HG02852 (cell line): Measurements from ENCODE around the gene MCL1.

Experiments
- ATAC-seq: cut with Tn5 transposase; IDR thresholded peaks from one replicate; pipeline ENCODE4 v1.9.1; 2021; ENCODE audit warnings: mild to moderate bottlenecking, moderate library complexity; ENCODE audit not compliant: unreplicated experiment

Gene MCL1

DNA sequence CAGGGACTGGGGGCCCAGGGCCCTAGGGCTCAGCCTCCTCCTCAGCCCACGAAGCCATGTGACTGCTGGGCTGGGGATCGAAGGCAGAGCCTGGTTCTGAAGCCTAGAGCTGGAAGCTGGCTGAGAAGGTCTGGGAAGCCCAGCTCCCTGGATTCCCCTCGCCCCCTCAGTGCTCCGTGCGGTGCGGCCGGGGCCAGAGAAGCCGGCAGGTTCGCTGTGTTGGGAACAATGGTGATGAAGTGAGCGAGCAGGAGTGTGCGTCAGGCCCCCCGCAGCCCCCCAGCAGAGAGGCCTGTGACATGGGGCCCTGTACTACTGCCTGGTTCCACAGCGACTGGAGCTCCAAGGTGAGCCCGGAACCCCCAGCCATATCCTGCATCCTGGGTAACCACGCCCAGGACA is 21.1 kb downstream of the MCL1 start:
- ATAC-seq = no peak

DNA sequence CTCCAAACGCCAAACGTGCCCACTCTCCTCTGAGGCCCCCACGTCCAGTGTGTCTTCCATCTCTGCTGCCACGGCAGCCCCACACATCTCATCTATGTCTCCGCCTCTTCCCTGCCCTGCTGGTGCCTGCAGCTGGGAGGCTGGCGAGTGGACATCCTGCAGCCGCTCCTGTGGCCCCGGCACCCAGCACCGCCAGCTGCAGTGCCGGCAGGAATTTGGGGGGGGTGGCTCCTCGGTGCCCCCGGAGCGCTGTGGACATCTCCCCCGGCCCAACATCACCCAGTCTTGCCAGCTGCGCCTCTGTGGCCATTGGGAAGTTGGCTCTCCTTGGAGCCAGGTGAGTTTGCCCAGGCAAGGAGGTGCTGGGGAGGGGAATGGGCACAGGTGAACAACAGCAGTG is 21.6 kb downstream of the MCL1 start:
- ATAC-seq = no peak

DNA sequence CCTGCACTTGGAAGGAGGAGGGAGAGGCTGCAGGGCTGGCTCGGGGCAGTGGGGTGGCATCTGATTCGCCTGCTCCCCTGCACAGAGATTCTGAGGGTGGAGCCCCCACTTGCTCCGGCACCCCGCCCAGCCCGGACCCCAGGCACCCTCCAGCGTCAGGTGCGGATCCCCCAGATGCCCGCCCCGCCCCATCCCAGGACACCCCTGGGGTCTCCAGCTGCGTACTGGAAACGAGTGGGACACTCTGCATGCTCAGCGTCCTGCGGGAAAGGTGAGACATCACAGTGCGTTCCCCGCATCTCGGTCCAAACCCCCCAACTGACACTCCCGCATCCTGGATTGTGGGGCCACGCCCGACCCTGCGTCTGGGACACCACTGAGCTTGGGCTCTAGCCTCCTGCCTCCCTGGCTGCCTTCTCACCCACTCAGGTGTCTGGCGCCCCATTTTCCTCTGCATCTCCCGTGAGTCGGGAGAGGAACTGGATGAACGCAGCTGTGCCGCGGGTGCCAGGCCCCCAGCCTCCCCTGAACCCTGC is 22.3 kb downstream of the MCL1 start:
- ATAC-seq = no peak

DNA sequence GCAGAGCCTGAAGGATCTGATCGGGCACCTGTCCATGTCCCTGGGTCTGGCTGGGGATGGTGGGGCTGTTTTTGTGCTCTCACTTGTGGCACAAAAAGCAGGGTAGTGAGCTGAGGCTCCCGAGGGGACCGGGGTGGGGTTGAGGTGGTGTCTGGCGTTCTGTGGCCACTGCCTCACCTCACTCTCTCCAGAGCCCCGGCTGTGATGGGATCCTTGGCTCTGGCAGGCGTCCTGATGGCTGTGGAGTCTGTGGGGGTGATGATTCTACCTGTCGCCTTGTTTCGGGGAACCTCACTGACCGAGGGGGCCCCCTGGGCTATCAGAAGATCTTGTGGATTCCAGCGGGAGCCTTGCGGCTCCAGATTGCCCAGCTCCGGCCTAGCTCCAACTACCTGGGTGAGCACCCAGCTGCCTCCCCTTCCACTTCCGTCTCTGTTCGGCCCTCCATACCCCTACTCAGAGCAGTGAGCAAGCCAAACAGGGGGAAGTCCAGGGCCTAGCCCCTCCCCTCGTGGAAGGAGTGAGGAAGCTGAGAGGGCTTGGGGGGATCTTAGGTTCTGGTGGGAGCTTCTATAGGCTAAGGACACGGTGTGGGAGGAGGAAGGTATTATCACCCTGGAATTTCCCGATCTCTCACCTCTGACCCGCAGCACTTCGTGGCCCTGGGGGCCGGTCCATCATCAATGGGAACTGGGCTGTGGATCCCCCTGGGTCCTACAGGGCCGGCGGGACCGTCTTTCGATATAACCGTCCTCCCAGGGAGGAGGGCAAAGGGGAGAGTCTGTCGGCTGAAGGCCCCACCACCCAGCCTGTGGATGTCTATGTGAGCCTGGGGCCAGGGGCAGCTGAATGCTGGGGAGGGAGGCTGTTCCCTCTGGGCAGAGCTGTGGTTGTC is 23.2 kb downstream of the MCL1 start:
- no peak for ATAC-seq

DNA sequence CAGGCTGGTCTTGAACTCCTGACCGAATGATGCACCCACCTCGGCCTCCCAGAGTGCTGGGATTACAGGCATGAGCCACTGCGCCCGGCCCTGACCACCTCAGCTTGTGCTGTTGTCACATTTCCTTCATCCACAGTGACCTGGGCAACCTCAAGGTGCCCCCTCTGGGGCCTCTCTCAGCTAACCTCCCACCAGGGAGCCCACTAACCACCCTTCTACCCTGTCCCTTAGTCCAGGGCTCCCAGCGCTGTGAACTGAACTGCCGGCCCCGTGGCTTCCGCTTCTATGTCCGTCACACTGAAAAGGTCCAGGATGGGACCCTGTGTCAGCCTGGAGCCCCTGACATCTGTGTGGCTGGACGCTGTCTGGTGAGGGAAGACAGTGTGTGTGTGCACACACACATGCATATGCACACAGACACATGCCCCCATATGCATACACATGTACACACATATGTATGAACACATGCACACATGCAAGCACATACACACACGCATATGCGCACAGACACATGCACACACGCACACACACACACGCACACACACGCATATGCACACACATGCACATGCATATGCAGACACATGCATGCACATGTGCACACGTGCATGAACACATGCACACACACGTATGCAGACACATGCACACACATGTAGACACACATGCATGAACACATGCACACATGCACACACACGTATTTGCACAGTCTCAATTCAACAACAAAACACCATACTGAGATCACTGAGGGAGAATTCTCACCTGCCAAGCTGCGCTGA is 24.0 kb downstream of the MCL1 start:
- ATAC-seq = no peak

DNA sequence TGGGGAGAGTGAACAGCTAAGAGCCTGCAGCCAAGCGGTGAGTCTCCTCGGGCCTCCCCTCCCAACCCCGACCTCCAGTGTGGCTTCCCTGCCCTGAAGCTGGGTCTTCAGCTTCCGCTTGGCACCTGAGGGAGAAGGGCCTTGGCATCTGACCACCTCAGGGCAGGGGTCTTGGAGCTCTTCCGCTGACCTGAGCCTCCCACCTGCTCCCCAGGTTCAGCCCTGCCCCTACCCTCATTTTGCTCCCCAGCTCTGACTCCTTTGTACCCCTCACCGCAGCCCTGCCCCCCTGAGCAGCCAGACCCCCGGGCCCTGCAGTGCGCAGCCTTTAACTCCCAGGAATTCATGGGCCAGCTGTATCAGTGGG is 25.3 kb downstream of the MCL1 start:
- ATAC-seq = no peak

DNA sequence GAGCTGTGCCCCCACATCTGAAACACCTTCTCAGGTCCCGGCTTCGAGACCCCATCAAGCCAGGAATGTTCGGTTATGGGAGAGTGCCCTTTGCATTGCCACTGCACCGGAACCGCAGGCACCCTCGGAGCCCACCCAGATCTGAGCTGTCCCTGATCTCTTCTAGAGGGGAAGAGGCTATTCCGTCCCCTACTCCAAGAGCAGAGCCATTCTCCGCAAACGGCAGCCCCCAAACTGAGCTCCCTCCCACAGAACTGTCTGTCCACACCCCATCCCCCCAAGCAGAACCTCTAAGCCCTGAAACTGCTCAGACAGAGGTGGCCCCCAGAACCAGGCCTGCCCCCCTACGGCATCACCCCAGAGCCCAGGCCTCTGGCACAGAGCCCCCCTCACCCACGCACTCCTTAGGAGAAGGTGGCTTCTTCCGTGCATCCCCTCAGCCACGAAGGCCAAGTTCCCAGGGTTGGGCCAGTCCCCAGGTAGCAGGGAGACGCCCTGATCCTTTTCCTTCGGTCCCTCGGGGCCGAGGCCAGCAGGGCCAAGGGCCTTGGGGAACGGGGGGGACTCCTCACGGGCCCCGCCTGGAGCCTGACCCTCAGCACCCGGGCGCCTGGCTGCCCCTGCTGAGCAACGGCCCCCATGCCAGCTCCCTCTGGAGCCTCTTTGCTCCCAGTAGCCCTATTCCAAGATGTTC is 25.9 kb downstream of the MCL1 start:
- ATAC-seq = no peak

DNA sequence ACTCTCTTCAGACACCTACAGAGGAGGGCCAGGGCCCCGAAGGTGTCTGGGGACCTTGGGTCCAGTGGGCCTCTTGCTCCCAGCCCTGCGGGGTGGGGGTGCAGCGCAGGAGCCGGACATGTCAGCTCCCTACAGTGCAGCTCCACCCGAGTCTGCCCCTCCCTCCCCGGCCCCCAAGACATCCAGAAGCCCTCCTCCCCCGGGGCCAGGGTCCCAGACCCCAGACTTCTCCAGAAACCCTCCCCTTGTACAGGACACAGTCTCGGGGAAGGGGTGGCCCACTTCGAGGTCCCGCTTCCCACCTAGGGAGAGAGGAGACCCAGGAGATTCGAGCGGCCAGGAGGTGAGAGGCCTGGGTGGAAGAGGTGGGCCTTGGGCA is 26.5 kb downstream of the MCL1 start:
- no peak for ATAC-seq

DNA sequence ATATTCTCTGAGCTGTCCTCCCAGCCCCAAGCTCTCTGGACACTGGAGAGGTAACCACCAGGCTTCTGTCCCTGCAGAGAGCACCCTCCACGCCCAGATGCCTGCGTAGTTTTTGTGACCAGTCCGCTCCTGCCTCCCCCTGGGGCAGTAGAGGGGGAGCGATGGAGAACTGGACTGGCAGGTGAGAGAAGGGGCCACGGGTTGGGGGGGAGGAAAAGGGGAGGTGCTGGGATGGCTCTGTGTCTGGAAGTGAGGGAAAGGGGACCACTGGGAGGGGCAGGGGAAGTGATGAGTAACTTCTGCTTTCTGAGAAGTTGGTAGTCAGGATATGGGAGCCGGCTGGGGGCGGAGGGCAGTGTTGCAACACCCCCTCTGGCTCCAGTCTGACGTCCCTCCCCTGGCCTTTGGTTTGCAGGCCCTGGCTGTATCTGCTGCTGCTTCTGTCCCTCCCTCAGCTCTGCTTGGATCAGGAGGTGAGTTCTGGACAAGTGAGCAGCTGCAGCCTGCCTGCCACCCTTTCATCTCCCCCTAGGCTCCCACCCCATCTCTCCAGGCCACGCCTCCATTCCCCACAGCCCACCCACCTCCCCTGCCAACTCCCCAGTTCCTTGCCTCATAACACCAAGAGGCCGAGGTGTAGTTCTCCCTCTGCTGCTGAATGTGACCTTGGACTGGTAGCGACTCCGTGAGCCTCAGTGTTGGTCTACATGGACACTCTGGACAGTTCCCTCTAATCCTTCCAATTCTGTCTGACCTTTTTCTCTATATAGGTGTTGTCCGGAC is 27.1 kb downstream of the MCL1 start:
- no peak for ATAC-seq

DNA sequence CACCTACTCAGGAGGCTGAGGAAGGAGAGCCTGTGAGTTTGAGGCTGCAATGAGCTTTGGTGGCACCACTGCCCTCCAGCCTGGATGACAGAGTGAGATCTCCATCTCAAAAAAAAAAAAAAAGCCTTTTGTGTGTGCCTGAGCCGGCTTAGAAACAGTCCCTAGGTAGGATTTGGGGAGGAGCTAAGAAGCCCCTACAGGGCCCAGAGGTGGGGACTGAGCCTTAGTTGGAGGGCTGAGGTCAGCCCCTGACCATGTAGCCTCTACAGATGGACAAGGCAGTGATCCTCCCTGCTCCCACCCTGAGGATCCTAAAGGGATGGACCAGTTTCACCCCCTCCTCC is 27.7 kb downstream of the MCL1 start:
- ATAC-seq = no peak

DNA sequence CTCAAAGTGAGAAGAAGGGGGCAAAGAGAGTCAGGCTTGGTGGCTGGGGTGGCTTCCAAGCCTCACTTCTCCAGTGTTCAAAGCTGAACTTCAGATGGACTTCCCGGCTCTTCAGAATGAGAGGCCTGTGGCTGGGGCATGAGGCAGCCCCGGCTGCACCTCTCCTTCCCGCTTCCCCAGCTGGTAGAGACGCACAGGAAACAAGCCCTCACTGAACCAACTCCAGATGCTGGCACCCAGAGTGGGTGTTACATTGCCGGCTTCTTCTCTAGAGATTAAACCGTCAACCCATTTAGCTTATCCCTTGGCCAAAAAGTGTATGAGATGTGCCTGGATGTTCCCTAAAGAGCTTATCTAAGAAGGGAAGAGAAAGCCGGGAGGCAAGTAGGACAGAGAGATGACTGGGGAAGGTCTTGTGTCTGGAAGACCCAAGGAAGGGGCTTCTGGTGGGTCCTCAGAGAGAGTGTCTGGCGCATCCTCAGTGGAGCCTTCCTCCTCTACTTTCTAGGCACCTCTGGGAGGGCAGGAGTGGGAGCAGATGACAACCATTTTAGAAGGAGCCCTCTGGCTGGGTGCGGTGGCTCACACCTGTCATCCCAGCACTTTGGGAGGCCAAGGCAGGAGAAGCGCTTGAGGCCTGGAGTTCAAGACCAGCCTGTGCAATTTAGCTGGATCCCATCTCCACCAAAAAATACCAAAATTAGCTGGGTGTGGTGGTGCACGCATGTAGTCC is 28.2 kb downstream of the MCL1 start:
- no peak for ATAC-seq

DNA sequence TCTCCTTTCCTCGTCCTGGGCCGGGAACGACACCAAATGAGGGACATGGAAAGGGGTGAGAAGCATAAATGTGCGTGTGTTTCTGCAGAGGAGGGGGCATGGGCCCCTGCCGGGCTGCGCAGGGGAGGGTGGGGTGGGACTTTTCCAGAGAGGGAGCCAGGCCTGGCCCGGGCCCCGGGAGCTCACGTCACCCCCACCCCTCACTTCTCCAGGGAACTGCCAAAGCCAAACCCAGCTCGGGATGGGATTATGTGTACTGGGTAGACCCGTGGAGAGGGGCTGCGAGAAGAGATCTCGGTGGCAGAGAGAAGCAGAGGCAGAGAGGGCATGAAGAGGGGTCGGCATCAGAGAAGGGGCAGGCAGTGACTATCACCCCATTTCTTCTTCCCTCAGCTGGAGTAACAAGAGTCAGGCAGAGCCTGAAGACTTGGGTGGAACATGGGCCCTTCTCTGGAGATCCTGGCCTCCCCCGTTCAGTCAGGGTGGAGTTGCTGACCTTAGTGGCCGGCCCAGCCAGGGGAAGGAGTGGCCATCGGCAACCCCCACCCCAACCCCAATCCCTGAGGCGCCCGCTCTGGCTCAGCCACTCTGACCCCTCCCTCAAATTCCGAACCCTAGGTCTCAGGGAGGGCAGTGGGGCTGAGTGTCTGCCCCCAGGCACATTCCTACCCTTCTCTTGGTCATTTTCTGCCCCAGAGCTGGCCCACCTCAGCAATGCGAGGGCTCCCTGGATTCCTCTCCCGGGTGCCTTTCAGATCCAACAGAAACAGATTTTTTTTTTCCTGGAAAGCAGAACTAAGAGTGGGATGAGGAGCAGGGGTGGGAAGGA is 29.0 kb downstream of the MCL1 start:
- no peak for ATAC-seq

DNA sequence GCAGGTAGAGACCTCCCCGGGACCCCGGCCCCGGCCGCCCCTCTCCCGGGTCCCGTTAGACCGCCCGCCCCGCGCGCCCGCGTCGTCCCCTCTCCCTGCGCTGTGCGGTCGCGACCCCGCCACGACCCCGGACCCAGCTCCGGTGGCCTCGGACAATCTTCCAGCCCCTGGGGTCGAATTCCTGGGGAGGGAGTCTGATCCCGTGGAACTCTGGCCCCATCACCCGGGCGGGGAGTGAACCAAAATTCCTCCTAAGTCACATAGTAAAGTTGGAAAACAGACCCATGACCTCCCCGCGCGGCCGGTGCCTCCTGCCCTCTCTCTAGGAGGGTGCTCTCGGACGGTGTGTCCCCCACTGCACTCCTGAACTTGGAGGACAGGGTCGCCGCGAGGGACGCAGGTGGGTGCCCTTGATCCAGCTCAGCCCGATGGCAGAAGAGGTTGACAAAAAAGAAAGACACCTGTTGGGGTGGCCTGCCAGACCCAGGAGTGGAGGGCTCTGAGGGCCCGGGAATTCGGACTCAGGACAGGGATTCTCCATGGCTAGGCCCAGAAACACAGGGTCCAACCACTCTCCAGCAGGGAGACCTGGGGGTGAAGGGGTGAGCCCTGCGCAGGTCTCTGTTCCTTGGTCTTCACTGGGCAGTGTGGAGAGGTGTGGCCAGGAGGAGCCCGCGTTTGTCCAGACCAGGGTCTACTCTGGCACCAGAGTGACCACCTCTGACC is 29.8 kb downstream of the MCL1 start:
- peak; percentile 4 for ATAC-seq

DNA sequence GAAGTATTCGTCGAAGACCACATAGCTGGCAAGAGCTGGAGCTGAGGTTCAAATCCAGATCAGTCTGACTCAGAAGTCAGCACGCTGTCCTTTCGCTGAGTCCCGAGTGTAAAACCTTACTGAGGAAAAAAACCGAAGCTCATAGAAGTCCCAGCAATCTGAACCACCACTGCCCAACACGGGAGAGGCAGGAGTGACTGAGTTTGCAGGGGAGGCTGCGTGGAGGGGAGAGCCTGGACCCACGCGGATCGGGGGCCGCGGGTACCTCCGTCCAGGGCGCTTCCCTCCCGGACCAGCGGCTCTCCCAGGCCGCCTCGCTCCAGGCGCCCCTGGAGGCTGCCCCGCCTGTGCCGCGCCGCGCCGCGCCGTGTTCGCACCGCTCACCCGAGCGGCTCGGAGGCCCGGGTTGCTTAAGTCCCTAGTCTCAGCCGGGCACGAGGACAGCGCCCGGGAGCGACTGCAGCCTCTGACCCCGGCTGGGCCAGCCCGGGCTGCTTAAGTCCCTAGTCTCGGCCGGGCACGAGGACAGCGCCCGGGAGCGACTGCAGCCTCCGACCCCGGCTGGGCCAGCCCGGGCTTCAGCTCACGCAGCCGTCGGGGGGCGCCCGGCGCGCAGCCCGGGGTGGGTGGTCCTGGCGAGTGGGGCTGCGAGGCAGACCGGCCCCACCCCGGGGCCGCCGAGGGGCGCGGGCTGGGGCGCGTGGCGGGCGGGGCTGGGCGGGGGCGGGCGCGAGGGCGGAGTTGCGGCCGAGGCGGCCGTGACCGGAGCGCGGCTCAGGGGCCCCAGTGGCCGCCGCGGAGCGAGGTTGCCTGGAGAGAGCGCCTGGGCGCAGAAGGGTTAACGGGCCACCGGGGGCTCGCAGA is 30.5 kb downstream of the MCL1 start, which contains the start of gene ADAMTSL4:
Gene ADAMTSL4 (plus strand): TSS at position 777 of the 864 bp plus-strand sequence. CDS start 2,881 bp downstream, outside the sequence.
- peak; percentile 53 for ATAC-seq

DNA sequence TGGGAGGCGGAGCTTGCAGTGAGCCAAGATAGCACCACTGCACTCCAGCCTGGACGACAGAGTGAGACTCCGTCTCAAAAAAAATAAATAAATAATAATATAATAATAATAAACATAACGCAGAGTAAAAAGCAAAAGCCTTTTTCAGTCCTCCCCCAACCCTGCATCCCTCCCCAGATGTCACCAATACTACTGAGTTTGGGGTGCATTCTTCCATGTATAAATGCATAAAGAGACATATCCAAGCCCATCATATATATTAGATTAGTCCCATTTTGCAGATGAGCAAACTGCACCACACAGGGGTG is 31.1 kb downstream of the MCL1 start:
- no peak for ATAC-seq

DNA sequence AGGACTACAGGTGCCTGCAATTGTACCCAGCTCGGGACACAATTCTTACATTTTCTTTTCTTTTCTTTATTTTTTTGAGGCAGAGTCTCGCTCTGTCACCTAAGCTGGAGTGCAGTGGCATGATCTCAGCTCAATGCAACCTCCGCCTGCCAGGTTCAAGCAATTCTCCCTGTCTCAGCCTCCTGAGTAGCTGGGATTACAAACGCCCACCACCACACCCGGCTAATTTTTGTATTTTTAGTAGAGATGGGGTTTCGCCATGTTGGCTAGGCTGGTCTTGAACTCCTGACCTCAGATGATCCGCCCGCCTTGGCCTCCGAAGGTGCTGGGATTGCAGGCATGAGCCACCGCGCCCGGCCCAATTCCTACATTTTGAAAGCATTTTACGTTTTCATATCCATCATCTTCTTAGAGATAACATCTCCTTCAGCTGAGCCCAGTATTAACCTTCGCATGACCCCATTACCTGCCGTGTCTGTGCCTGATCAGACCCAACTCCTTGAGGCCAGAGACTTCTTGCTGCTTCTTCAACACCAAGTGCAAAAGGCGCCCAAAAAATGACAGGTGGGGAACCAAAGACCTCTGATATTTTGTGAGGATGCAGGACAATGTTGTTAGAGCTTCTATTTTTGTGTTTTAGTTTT is 33.0 kb downstream of the MCL1 start:
- ATAC-seq = no peak

DNA sequence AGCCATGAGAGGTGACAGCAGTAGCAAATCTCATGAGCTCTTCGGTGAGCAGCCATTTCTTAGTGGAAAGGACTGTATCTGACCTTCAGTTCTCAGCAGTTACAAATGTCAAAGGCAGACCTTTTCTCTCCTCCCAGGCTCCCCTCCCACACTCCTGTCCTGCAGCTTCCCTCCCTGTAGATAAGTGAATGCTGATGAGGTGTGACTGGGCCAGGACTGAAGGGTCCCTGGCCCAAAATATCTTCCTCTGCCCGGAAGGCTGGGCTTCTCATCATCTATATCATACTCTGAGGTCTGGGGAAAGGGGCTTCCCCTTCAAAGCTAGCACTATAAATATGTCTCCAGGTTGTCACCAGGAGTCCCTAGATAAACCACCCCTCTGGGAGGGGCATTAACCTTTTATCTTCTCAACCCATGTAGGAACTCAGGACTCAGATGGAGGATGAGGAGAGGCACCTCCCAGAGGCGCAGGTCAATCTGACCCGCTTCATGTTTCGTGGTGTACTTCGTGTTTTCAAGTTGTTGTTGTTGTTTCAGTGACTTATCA is 33.9 kb downstream of the MCL1 start:
- no peak for ATAC-seq
